Measurements from ENCODE around the gene SRP54. TPM values are rescaled to one million over a fixed set of nuclear protein-coding genes. Genes with fewer than 3 reads are reported as not detected.
A peak's percentile ranks its signal among the peaks of the same experiment; 100 is the strongest.

SRP54 gene
- total RNA-seq, 1 experiment from 2014 or later, result 57.0 TPM

GRCh38 chr14:34993426-34993825 is 10.6 kb downstream of the SRP54 start (continued):
- no peak for TF ChIP-seq ZNF532 (CRISPR knock-in tag; IDR thresholded peaks at IDR 0.05; ENCODE audit: borderline replicate concordance)

DNA sequence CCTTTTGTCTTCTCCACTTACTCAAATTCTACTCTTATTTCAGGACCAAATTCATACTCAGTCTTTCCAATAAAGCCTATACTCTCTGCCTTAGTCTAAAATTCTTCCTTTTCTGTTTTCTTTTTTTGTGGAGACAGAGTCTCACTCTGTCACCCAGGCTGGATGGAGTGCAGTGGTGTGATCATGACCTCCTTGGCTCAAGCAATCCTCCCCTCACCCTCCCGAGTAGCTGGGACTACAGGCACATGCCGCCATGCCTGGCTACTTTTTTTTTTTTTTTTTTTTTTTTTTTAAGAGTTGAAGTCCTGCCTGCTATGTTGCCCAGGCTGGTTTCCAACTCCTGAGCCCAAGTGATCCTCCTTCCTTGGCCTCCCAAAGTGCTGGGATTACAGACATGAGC is 11.9 kb downstream of the SRP54 start:
- Mint-ChIP-seq H3K4me1 (no peaks in the 10 kb centered on the region), H3K36me3 (no peaks in the 10 kb centered on the region), H3K27me3 (ENCODE audit: low read depth) (no peaks in the 10 kb centered on the region), H3K4me3 (no peak overlapping the region), H3K27ac (peak overlapping the region; percentile 13), H3K9me3 (no peaks in the 10 kb centered on the region)
- ChIA-PET CTCF (interaction anchor here (1.1 kb wide), 1 partner anchor 12 kb away, joined by 3 read pairs; no protein-coding TSS in a partner anchor), POLR2A (no interaction called here)
- no peak for ATAC-seq
- TF ChIP-seq ZNF671 (CRISPR knock-in tag; IDR thresholded peaks at IDR 0.05), result no peak
- TF ChIP-seq FOXK1 (CRISPR knock-in tag; IDR thresholded peaks at IDR 0.05), result no peak
- TF ChIP-seq, protein P1, sequence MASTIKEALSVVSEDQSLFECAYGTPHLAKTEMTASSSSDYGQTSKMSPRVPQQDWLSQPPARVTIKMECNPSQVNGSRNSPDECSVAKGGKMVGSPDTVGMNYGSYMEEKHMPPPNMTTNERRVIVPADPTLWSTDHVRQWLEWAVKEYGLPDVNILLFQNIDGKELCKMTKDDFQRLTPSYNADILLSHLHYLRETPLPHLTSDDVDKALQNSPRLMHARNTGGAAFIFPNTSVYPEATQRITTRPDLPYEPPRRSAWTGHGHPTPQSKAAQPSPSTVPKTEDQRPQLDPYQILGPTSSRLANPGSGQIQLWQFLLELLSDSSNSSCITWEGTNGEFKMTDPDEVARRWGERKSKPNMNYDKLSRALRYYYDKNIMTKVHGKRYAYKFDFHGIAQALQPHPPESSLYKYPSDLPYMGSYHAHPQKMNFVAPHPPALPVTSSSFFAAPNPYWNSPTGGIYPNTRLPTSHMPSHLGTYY (CRISPR knock-in tag; IDR thresholded peaks at IDR 0.05), result no peak
- DNase-seq (ENCODE audit: low spot score), result no peak

GRCh38 chr14:34997762-34998161 is 15.0 kb downstream of the SRP54 start:
- H3K27me3 Mint-ChIP-seq (ENCODE audit: low read depth), result no peaks in the 10 kb centered on the region
- ChIA-PET POLR2A (no interaction called here), CTCF (no interaction called here)
- no peak for TF ChIP-seq ZNF512 (CRISPR knock-in tag; IDR thresholded peaks at IDR 0.05; ENCODE audit: borderline replicate concordance)
- TF ChIP-seq, protein P2, sequence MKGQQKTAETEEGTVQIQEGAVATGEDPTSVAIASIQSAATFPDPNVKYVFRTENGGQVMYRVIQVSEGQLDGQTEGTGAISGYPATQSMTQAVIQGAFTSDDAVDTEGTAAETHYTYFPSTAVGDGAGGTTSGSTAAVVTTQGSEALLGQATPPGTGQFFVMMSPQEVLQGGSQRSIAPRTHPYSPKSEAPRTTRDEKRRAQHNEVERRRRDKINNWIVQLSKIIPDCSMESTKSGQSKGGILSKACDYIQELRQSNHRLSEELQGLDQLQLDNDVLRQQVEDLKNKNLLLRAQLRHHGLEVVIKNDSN (CRISPR knock-in tag; IDR thresholded peaks at IDR 0.05), result no peak
- no peak for TF ChIP-seq ZBTB21 (CRISPR knock-in tag; IDR thresholded peaks at IDR 0.05; ENCODE audit: borderline replicate concordance)
- no peak for TF ChIP-seq GRHL2 (CRISPR knock-in tag; IDR thresholded peaks at IDR 0.05; ENCODE audit: insufficient replicate concordance, severe bottlenecking)
- no peak for TF ChIP-seq NR2C2 (CRISPR knock-in tag; IDR thresholded peaks at IDR 0.05)
- TF ChIP-seq, protein P3, sequence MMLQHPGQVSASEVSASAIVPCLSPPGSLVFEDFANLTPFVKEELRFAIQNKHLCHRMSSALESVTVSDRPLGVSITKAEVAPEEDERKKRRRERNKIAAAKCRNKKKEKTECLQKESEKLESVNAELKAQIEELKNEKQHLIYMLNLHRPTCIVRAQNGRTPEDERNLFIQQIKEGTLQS (CRISPR knock-in tag; conservative IDR thresholded peaks at IDR 0.05), result no peak
- TF ChIP-seq ZNF138 (CRISPR knock-in tag; conservative IDR thresholded peaks at IDR 0.05), result no peak
- no peaks in the 10 kb centered on the region for H3K4me1 Mint-ChIP-seq
- H3K36me3 Mint-ChIP-seq, result peaks cover 3% of the 10 kb centered on the region; the same call in 1 of the 2 replicates
- no peaks in the 10 kb centered on the region for H3K9me3 Mint-ChIP-seq
- no peak for DNase-seq (ENCODE audit: low spot score)
- H3K4me3 Mint-ChIP-seq, result no peak overlapping the region
- ATAC-seq, result no peak
- peak overlapping the region; percentile 39; the same call in 1 of the 2 replicates for H3K27ac Mint-ChIP-seq

DNA sequence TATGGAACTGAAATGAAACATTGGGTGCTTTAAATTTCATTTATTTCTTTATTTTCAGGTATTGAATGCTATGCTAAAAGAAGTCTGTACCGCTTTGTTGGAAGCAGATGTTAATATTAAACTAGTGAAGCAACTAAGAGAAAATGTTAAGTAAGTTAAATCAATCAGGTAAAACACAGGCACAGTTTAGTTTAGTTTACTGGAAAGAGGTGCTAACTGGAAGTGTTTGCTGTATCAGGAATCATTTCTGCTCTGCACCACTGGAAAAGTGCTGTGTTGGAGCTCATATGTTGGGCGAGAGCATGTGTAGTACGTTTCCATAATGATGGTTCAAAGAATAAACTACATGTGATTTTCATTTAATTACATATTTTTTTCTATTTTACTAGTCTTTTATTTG is 16.7 kb downstream of the SRP54 start:
- TF ChIP-seq, protein P4, sequence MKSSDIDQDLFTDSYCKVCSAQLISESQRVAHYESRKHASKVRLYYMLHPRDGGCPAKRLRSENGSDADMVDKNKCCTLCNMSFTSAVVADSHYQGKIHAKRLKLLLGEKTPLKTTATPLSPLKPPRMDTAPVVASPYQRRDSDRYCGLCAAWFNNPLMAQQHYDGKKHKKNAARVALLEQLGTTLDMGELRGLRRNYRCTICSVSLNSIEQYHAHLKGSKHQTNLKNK (CRISPR knock-in tag; IDR thresholded peaks at IDR 0.05), result no peak
- TF ChIP-seq ZNF512 (CRISPR knock-in tag; IDR thresholded peaks at IDR 0.05; ENCODE audit: borderline replicate concordance), result no peak
- no peak for TF ChIP-seq E2F4 (CRISPR knock-in tag; IDR thresholded peaks at IDR 0.05; ENCODE audit: borderline replicate concordance, low read depth)
- TF ChIP-seq NR2C2 (CRISPR knock-in tag; IDR thresholded peaks at IDR 0.05), result no peak
- no peak for TF ChIP-seq ZNF317 (CRISPR knock-in tag; IDR thresholded peaks at IDR 0.05; ENCODE audit: borderline replicate concordance, low read depth)
- no peak for TF ChIP-seq SMAD3 (CRISPR knock-in tag; IDR thresholded peaks at IDR 0.05; ENCODE audit: borderline replicate concordance)
- H3K9me3 Mint-ChIP-seq, result no peaks in the 10 kb centered on the region
- H3K27ac Mint-ChIP-seq, result no peak overlapping the region
- DNase-seq (ENCODE audit: low spot score) (no peak), ATAC-seq (no peak)
- H3K27me3 Mint-ChIP-seq (ENCODE audit: low read depth), result no peaks in the 10 kb centered on the region
- ChIA-PET POLR2A (interaction anchor here (0.6 to 1.8 kb wide), 2 partner anchors 16 to 304 kb away, joined by 3 to 7 read pairs; partner anchors contain the start of gene SRP54), CTCF (no interaction called here)
- H3K4me1 Mint-ChIP-seq, result no peaks in the 10 kb centered on the region
- no peak overlapping the region for H3K4me3 Mint-ChIP-seq
- H3K36me3 Mint-ChIP-seq, result peaks cover 3% of the 10 kb centered on the region; the same call in 1 of the 2 replicates
